HG03558 (cell line): ENCODE data around the gene XPO6.
A peak's percentile ranks its signal among the peaks of the same experiment; 100 is the strongest.
"Not testable (repeated sequence)": the region's sequence is repeated elsewhere in the genome, so short reads cannot be mapped to it uniquely, and the experiment has no call there.

ENCODE experiments used
- ATAC-seq: cut with Tn5 transposase; IDR thresholded peaks from one replicate; pipeline ENCODE4 v1.9.1; 2021; ENCODE audit warnings: moderate number of reproducible peaks; ENCODE audit not compliant: unreplicated experiment; ENCODE audit errors: extremely low read depth

Gene XPO6, protein sequence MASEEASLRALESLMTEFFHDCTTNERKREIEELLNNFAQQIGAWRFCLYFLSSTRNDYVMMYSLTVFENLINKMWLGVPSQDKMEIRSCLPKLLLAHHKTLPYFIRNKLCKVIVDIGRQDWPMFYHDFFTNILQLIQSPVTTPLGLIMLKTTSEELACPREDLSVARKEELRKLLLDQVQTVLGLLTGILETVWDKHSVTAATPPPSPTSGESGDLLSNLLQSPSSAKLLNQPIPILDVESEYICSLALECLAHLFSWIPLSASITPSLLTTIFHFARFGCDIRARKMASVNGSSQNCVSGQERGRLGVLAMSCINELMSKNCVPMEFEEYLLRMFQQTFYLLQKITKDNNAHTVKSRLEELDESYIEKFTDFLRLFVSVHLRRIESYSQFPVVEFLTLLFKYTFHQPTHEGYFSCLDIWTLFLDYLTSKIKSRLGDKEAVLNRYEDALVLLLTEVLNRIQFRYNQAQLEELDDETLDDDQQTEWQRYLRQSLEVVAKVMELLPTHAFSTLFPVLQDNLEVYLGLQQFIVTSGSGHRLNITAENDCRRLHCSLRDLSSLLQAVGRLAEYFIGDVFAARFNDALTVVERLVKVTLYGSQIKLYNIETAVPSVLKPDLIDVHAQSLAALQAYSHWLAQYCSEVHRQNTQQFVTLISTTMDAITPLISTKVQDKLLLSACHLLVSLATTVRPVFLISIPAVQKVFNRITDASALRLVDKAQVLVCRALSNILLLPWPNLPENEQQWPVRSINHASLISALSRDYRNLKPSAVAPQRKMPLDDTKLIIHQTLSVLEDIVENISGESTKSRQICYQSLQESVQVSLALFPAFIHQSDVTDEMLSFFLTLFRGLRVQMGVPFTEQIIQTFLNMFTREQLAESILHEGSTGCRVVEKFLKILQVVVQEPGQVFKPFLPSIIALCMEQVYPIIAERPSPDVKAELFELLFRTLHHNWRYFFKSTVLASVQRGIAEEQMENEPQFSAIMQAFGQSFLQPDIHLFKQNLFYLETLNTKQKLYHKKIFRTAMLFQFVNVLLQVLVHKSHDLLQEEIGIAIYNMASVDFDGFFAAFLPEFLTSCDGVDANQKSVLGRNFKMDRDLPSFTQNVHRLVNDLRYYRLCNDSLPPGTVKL

DNA sequence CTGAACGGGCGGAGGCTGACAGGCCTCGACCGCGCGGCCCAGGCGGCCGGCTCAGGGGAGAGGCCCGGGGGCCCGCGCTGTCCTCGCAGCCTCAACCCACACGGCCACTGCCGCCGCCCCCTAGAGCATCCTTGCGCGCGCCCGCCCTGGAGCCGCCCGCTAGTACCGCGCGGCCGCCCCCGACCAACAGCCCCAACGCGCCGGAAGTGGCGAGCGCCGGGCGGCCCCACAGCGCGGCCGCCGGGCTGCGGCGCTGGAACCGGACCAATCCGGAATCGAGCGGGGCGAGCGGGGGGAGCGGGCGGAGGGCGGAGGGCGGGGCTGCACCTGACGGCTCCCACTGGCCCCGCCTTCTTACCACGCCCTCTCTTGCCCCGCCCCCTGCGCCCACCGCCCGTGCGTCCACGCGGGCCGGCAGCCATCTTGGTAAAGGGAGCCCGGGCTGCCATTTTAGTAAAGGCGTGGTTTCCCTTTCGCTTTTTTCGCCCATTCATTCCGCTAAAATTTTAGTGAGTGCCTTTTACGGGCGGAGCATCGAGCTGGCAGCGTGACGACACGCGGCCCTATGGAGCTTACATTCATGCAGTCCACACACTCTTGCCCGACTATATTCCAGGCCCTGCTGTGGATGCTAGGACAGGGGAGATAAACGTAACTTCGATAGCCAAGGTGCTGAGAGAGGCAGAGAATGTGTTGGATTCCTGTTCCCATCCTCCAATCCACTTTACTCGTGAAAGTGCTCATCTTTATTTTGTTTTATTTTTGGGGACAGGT, at the start of gene XPO6:
XPO6 (minus strand) TSS at position 208 of the 774 bp plus-strand sequence. CDS start 597 bp downstream, outside the sequence.
- peak; percentile 54 for ATAC-seq

DNA sequence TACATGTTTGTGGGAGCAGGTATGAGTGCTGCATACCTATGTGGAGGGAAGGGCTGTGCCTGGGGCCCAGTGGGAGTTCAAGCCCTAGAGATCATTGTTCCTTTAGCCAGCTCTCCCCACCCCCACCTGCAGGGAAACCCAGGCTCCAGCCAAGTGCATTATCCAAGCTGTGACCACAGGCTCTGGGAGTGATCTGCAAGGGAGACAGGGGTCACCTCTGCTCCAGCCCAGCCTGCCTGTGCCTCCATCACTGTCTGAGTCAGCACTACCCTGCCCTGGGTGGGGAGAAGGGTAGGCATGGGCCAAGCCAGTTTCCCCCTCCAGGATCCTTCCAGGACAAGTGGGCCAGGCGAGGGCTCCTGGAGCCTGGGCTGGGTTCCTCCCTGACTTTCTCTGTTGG, 48.4 kb upstream of the XPO6 start:
- ATAC-seq = no peak

DNA sequence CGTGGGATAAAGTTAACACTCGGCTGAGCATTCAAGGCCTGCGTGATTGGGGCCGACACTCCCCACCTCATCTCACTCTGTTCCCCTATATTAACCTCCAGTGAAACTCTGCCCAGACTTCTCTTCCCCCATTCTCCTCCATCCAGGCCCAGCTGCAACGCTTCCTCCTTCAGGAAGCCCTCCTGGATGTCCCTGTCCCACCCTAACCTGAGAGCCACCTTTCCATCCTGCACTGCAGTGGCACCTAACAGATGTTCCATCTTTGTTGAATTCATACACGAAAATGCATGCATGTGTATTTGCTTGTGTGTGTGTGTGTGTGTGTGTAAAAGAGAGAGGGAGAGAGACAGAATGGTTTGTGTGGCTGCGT, 48.0 kb upstream of the XPO6 start:
- ATAC-seq = no peak

DNA sequence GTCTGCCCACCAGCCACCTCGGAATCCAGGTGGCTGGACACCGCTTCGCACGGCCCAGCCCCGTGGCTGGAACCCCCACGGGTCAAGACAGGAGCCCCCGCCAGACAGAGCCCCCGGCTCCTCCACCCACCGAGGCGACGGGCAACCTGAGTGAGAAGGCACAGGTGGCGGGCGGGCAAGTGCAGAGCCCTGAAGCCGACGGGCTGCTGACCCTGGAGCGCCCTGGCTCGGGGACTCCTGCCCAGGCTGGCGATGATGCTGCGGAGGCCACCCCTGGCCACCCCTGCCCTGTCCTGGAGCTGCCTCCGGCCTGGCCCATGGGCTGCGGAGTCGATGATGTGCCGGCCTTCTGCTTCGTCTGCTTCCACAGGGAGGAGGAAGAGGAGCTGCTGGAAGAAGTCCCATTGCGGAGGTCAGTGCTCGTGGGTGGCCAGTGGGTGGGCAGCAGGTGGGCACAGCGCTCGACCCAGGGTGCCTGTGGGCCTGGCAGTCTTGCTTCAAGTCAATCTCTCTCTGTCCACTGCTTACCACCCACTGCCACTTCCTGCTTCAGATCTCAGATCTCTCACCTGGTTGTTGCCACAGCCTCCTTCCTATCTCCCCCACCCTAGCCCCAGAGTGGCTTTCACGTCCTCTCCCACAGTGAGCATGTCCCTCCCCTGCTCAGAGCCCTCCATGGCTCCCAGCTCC, 47.5 kb upstream of the XPO6 start:
- ATAC-seq = no peak

DNA sequence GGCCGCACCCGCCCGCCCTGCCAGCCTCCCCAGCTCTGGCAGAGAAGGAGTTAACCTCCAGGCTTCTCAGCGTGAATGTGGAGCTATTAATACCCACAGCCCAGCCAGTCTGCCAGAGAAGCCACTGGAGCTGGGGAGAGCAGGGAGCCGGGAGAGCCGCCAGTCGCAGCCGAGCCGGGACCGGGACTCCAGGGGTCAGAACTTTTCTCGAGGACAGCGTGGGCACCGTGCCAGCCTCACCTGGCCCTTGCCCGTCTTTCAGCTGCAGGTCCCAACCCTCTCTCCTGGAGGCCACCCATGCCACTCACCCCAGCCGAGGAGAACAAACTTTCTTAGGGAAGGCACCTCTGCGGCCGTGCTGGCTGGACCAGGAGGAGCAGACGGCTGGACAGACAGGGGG, 46.8 kb upstream of the XPO6 start:
- no peak for ATAC-seq

DNA sequence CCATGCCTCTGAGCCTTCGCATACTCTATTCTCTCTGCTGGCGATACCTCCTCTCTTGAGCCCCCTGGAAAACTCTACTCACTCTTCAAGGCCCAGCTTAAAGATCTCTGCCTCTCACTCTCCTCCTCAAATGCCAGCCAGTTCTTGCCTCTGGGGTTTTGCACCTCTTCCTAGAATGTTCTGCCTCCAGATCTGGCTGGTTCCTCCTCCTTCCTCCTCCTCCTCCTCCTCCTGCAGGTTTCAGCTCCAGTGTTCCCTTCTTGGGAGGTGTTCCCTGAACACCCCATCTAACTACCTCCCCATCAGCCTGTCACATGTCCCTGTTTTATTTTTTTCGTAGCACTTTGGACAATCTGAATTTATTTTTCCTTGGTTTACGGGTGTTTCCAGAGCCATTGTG, 45.5 kb upstream of the XPO6 start:
- no peak for ATAC-seq

DNA sequence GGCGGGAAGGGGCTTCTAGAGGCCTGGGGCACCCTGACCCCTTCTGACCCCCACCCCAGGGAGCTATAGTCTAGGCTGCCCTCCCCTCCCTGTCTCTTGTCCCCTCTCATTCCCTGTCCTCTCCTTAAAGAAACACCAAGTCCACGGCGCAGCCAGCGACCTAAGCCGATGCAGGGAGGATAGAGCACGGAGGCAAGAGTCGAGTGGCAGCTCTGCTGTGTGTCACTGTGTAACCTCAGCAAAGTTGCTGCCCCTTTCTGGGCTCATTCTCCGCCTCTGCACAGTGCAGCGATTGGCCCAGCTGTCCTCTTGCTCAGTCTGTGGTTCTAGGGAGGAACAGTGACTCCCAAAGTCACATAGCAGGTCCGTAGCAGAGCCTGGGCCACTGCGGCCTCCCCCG, 44.1 kb upstream of the XPO6 start:
- no peak for ATAC-seq

DNA sequence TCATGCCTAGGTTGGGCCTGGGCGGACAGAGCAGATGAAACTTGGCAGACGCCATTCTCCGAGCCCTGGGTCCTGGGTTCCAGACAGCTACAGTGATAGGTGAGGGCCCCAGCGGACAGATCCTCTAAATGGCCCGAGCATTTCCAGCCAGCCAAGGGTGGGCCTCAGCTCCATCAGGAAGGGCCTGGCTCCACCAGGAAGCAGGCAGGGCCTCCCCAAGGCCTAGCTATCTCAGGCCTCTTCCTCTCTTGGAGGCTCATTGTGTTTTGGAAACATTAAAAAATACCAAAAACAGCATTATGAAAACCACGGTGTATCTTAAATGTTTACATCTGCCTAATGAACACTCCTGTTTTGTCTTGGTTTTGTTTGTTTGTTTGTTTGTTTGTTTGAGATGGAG, 42.4 kb upstream of the XPO6 start:
- ATAC-seq = no peak

DNA sequence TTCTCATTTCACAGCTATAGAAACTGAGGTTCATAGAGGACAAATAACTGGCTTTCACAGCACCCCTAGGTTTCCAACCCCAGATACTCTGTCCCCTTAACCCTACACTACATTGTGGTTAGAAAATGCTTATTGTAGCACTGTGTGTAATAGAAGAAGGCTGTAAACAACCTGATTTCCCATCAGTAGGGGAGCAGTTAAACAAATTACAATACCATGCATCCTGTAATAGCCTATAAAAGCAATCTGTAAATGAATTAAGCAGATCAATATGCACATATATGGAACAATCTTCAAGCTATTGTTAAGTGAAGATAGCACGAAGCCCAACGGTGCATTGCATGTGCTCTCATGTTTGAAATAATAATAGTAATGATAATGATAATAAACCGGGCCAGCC, 39.2 kb upstream of the XPO6 start:
- no peak for ATAC-seq

DNA sequence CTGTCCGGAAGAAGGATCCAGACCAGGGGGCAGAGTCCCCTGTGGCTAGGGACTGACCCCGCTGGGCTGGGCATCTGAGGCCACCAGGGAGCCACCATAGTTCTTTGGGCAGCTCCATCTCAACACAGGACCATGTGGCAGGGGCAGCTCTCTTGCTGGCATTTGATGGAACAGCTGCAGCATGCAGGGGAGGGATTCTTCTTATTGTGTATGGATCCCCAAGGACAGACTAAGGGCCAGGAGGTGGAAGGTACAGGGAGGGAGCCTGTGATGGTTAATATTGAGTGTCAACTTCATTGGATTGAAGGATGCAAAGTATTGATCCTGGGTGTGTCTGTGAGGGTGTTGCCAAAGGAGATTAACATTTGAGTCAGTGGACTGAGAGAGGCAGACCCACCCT, 37.7 kb upstream of the XPO6 start:
- ATAC-seq = not testable (repeated sequence)

DNA sequence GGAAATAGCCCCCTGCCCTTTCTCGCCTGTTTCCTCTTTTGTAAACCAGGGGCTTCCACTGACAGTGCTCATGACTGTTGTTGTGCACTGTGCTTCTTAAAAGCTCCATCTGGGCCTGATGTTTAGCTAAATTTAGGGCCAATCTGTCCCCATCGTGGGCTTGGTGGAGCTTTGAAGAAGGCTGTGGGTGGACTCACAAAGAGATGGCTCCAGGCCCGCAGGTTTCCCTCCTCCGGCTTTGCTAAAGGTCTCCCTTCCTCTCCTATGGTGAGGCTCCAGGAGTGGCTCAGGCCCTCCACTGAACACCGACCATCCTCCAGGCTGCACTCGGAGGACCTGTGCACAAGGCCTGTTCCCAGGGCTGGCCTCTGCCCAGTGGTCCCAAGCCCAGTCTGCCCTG, 30.2 kb upstream of the XPO6 start:
- no peak for ATAC-seq

DNA sequence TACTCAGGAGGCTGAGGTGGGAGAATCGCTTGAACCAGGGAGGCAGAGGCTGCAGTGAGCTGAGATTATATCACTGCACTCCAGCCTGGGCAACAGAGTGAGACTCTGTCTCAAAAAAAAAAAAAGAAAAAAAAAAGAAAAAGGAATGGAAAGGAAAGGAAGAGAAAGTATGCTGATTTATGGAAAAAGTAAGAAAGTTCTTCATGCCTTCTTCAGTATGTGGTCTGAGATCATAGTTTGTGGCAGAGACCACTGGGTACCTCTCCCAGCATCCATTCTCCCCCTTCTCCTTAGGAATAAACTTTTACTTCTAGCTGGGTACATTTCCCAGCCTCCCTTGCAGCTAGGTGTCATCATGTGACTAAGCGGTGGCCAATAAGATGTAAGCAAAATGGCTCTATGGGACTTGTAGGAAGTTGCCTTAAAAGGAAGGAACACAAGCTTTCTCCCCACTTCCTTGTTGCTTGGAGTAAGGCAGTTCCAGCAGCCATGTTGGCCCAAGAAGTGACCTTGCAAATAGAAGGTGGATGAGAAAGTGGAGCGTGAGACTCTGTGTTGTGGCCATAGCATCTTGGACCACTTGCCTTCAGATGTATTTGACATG, 26.1 kb upstream of the XPO6 start:
- no peak for ATAC-seq

DNA sequence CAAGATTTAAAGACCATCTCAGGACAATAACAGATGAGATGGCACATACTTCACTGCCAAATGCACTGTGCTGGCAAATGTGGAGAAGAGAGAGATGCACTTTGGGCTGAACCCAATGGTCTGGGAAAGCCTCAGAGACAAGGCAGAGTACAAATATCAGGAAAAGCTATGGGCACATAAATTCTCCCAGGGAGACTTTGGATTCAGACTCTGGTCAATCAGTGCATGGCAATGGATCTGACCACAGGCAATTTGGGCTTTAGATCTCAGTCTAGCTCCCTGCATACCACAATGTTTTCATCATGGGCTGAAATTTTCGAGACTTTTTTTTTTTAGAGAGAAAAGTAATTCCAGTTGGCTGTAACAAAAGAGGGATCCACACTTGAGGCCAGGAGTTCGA, 20.0 kb upstream of the XPO6 start:
- no peak for ATAC-seq

DNA sequence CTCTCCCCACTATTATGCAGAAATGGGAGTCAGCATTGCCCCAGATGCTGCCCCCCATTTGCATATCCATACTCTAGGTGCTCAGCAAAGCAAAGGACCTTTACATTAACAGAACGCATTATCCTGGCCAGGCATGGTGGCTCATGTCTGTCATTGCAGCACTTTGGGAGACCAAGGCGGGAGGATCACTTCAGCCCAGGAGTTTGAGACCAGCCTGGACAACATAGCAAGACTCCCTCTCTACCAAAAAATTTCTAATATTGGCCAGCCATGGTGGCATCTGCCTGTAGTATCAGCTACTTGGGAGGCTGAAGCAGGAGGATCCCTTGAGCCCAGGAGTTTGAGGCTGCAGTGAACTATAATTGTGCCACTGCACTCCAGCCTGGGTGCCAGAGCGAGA, 12.1 kb upstream of the XPO6 start:
- not testable (repeated sequence) for ATAC-seq

DNA sequence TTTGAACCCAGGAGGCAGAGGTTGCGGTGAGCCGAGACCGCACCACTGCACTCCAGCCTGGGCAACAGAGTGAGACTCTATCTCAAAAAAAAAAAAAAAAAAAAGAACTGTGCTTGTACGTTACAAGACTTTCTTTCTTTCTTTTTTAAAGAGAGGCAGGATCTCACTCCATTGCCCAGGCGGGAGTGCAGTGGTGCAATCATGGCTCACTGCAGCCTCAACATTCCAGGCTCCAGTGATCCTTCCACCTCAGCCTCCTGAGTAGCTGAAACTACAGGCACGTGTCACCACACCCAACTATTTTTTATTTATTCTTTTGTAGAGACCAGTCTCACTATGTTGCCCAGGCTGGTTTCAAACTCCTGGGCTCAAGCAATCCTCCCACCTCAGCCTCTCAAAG, 8.0 kb upstream of the XPO6 start:
- not testable (repeated sequence) for ATAC-seq

DNA sequence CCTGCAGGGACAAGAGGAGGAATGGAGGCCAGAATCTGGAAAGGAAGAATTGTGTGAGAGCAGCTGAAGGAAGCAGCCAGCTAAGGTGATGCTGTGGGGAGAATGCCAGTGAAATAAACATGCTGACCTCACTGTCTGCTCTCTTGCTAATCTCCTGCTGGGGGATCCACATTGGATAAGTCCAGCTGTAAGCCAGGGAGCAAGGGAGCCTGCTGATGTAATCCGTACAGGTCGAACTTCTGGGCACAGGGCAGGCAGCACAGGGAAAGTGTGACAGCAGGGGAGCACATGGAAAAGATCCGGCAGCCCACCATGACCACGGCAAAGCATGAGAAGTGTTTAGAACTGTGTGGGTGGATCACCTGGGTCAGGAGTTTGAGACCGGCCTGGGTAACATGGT, 7.5 kb upstream of the XPO6 start:
- ATAC-seq = no peak

DNA sequence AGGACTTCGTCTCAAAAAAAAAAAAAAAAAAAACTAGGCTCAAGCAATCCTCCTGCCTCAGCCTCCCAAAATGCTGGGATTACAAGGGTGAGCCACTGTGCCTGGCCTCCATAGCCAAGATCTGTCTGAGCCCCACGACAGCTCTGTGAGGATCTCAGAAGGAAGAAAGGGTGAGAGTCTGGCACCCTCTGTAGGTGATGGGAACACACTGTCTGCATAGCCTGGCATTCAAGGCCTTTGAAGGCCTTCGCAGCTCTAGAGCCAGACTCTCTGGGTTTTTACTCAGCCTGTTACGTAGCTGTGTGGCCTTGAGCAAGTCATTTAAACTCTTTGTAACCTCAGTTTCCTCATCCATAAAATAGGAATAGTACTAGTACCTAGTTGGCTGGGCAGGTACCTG, 6.3 kb upstream of the XPO6 start:
- no peak for ATAC-seq

DNA sequence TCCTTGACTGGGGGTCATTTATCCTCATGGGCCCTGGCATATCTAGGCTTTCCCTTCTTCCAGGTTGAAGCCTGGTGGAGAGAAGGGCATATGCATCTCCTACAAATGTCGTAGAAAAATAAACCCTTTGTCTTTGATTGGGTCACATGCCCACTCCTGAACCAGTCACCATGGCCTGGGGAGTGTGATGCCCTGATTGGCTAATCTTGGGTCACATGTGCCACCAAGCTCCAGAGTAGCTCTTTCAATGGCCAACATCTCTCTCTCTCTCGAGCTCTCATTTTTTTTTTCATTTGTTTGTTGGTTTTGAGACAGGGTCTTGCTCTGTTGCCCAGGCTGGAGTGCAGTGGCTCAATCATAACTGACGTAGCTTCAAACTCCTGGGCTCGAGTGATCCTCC, 5.6 kb upstream of the XPO6 start:
- no peak for ATAC-seq

DNA sequence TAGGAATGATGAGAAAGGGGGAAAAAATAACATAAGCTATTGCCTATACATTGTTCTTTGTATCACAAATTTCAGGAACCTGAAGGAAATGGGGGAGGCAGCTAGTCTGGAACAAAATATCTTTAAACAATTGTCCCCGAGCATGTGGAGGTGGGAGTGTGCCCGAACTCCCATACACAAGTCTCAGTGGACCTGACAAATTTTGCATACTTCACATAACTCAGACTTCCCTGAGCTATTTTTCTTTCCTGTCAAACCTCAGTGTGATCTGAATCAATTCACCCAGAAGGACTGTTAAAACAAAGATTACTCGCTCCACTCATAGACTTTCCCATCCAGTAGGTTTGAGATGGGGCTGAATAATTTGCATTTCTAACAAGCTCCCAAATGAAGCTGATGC, 1.6 kb upstream of the XPO6 start:
- no peak for ATAC-seq
